Common myeloid progenitor, CD34-positive (primary cell): ENCODE results near the gene PALLD.

ENCODE experiments used
- CTCF ChIA-PET: fragments of 350-600 bp; sonication (Branson Sonifier 250); formaldehyde crosslinking; loops from one replicate; lab custom pipeline; 2021; ENCODE audit warnings: antibody characterized with exemption; lab: Charles Lee
- POLR2A ChIA-PET: fragments of 350-600 bp; sonication (Branson Sonifier 250); formaldehyde crosslinking; loops from one replicate; lab custom pipeline; 2021; ENCODE audit warnings: antibody characterized with exemption; lab: Charles Lee
- DNase-seq, 3 donors: peaks; one replicate each; pipeline versions ENCODE4 v3.0.0 to v3.0.0-alpha.2; 2013
- H3K27ac ChIP-seq, 2 experiments: 1 replicate in 1 of 2; 2 replicates in 1 of 2; pipeline ENCODE4 v1.7.0; 2013; ENCODE audit warnings: inconsistent platforms in 2 of 2, low read length in 2 of 2, mild to moderate bottlenecking in 2 of 2, low read depth in 1 of 2, moderate library complexity in 1 of 2; ENCODE audit not compliant: severe bottlenecking in 2 of 2, insufficient read depth in 1 of 2, poor library complexity in 1 of 2
- H3K27me3 ChIP-seq, 5 experiments: replicated peaks in 2 of 5; 1 replicate in 3 of 5; 2 replicates in 2 of 5; pipeline versions ENCODE4 v1.6.1 to v1.7.0; 2013; ENCODE audit warnings: low read length in 4 of 5, mild to moderate bottlenecking in 2 of 5, moderate library complexity in 2 of 5, inconsistent platforms in 1 of 5; ENCODE audit not compliant: insufficient read depth in 5 of 5, control insufficient read depth in 4 of 5
- H3K36me3 ChIP-seq, 4 experiments: 1 replicate in 2 of 4; 2 replicates in 2 of 4; pipeline versions ENCODE4 v1.6.1 to v1.7.0; 2013; ENCODE audit warnings: low read length in 3 of 4, control low read depth in 1 of 4, mild to moderate bottlenecking in 1 of 4; ENCODE audit not compliant: control insufficient read depth in 4 of 4, insufficient read depth in 4 of 4
- H3K4me1 ChIP-seq, 4 experiments: 1 replicate in 3 of 4; 2 replicates in 1 of 4; pipeline versions ENCODE4 v1.6.1 to v1.7.1; 2013; ENCODE audit warnings: low read length in 3 of 4, mild to moderate bottlenecking in 3 of 4, control low read depth in 1 of 4, inconsistent platforms in 1 of 4, moderate library complexity in 1 of 4; ENCODE audit not compliant: control insufficient read depth in 4 of 4, insufficient read depth in 4 of 4; ENCODE audit errors: control extremely low read depth in 1 of 4
- H3K4me3 ChIP-seq, 7 experiments: 1 replicate in 4 of 7; 2 replicates in 3 of 7; pipeline versions ENCODE4 v1.5.1 to v1.7.0; 2013; ENCODE audit warnings: mild to moderate bottlenecking in 7 of 7, low read length in 6 of 7, moderate library complexity in 6 of 7, inconsistent platforms in 2 of 7, low read depth in 2 of 7, control low read depth in 1 of 7; ENCODE audit not compliant: insufficient read depth in 4 of 7, control insufficient read depth in 1 of 7; ENCODE audit errors: extremely low read depth in 1 of 7
- H3K9me3 ChIP-seq, 5 experiments: 1 replicate in 4 of 5; 2 replicates in 1 of 5; pipeline versions ENCODE4 v1.6.1 to v1.7.1; 2013; ENCODE audit warnings: low read length in 4 of 5, mild to moderate bottlenecking in 2 of 5, inconsistent platforms in 1 of 5, low read depth in 1 of 5, moderate library complexity in 1 of 5; ENCODE audit not compliant: control insufficient read depth in 4 of 5, insufficient read depth in 2 of 5; ENCODE audit errors: control extremely low read depth in 1 of 5
- WGBS: methylation state at CpG from one replicate; pipeline ENCODE4 v1.1.5; 2013; ENCODE audit not compliant: insufficient coverage; 5-methylcytosine and 5-hydroxymethylcytosine counted together

The PALLD gene

GRCh38 chr4:168857009-168857408 is 360.2 kb downstream of the PALLD start:
- no peak overlapping the region for H3K4me3 ChIP-seq
- H3K27ac ChIP-seq, result no peak overlapping the region
- CTCF ChIA-PET, result interaction anchor here (1.1 kb wide), 1 partner anchor 8 kb away, joined by 3 read pairs; no protein-coding TSS in a partner anchor
- no peak for DNase-seq
- peaks cover 0 to 9% (median 7%) of the 10 kb centered on the region in 4 experiments for H3K4me1 ChIP-seq
- H3K9me3 ChIP-seq, result no peaks in the 10 kb centered on the region
- WGBS, result 100% methylated on average over 3 of the region's 6 CpGs
- H3K36me3 ChIP-seq, result no peaks in the 10 kb centered on the region
- POLR2A ChIA-PET, result no interaction called here
- H3K27me3 ChIP-seq, result no peaks in the 10 kb centered on the region

- no peaks in the 10 kb centered on the region for H3K27me3 ChIP-seq
- H3K4me3 ChIP-seq, result no peak overlapping the region
- H3K36me3 ChIP-seq, result no peaks in the 10 kb centered on the region
- no peak overlapping the region for H3K27ac ChIP-seq
- 100% methylated on average over 4 of the region's 5 CpGs for WGBS
- H3K4me1 ChIP-seq, result peaks cover 0 to 9% (median 7%) of the 10 kb centered on the region in 4 experiments
- no peak for DNase-seq
- POLR2A ChIA-PET, result no interaction called here
- CTCF ChIA-PET, result interaction anchor here (1.3 kb wide), 1 partner anchor 10 kb away, joined by 3 read pairs; no protein-coding TSS in a partner anchor
- no peaks in the 10 kb centered on the region for H3K9me3 ChIP-seq
These were observed 360.9 kb downstream of the PALLD start for GRCh38 chr4:168857546-168858314.

DNA sequence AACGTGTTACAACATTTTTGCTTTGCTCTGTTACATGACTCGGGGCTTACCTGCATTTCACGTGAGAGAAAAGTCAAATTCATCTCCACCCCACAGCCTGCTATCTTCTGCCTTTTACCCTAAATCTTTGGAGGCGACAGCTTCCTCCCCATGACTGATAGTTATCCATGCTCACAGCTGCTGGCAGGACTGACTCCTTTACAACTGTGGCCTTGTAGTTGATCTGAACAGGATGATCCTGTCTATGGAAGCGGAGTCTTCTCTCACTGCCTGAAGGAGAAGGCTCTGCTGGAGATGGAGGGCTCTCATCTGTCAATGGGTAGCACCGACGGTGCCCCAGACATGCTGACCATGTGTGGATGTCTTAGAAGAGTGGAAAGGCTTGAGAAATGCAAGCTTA is 362.2 kb downstream of the PALLD start:
- CTCF ChIA-PET, result interaction anchor here (1.3 kb wide), 1 partner anchor 11 kb away, joined by 3 read pairs; no protein-coding TSS in a partner anchor
- H3K36me3 ChIP-seq, result no peaks in the 10 kb centered on the region
- WGBS, result 71% methylated on average over 2 of the region's 7 CpGs
- no peaks in the 10 kb centered on the region for H3K9me3 ChIP-seq
- H3K4me1 ChIP-seq, result no peaks in the 10 kb centered on the region
- no peak for DNase-seq
- H3K4me3 ChIP-seq, result no peak overlapping the region
- POLR2A ChIA-PET, result no interaction called here
- H3K27me3 ChIP-seq, result no peaks in the 10 kb centered on the region
- no peak overlapping the region for H3K27ac ChIP-seq

- Histone ChIP-seq H3K4me1 (no peaks in the 10 kb centered on the region), H3K27me3 (no peaks in the 10 kb centered on the region), H3K9me3 (no peaks in the 10 kb centered on the region), H3K4me3 (no peak overlapping the region), H3K27ac (no peak overlapping the region), H3K36me3 (no peaks in the 10 kb centered on the region)
- 100% methylated on average over 5 of the region's 9 CpGs for WGBS
- ChIA-PET POLR2A (no interaction called here), CTCF (no interaction called here)
- DNase-seq, result no peak
These were observed 363.2 kb downstream of the PALLD start for GRCh38 chr4:168859888-168860694.

DNA sequence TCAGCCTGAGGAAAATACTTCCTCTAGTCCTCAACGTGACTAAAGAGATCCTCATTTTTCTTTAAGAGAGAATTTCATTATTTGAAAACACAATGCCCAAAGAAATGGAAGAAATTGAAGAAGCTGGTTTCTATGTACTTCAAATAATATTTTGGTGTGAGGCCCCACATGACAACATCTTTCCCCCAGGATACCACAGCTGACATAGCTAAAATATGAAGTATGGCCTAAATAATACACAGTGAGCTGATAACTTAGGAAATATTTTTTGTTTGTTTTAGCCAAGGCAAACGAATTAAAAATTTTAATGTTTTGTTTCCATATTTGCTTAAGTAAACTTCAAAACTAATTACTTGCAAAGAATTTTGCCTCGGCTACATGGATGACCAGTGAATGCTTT is 364.0 kb downstream of the PALLD start:
- CTCF ChIA-PET, result no interaction called here
- WGBS, result no CpG with 5 or more reads among the region's 3 CpGs
- Histone ChIP-seq H3K36me3 (no peaks in the 10 kb centered on the region), H3K27ac (no peak overlapping the region), H3K4me3 (no peak overlapping the region), H3K27me3 (no peaks in the 10 kb centered on the region), H3K9me3 (no peaks in the 10 kb centered on the region), H3K4me1 (no peaks in the 10 kb centered on the region)
- DNase-seq, result no peak
- POLR2A ChIA-PET, result no interaction called here

DNA sequence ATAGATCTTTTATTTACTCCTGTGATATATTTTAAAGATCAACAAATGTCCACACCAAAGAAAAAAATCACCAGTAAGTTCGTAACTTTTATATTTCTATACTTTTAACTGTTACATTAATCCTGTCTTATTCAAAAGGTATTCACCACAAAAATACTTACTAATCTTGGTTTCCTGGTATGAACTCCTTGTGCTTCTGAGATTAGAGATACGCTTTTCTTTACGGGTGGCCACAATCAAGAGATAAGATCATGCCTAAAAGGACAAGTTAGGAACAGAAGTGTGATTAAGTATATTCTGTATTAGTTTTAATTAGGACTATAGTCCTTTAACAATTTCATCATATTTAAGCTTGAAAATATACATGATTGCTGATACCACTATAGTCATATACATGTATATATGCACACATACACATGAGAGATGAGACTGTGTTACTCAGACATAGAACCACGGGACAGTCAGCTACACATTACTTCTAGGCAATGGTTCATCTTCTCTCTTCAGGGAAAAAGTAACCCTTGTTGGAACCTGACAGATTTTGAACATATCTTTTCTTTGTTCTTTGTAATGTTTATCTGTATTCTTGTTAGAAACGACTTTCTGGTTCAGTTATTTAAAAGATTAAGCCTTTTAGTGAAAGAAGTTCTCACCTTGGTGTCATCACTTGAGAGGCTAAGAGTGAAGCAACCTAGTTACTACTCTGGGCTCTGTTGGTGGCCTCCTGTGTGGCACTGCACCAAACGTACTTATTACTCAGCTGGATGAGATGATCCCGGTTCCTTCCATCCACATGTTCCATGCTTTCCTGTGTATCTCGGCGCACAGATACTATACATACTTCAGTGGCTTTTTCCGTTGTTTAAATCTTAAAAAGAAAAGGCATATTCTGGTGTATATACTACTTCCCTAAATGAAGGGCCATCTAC is 367.1 kb downstream of the PALLD start:
- H3K4me3 ChIP-seq, result no peak overlapping the region
- no peaks in the 10 kb centered on the region for H3K4me1 ChIP-seq
- ChIA-PET CTCF (interaction anchor here (0.9 kb wide), 2 partner anchors 10 to 279 kb away, joined by 3 to 4 read pairs; no protein-coding TSS in a partner anchor), POLR2A (no interaction called here)
- no peak overlapping the region for H3K27ac ChIP-seq
- WGBS, result 95% methylated on average over 4 of the region's 10 CpGs
- no peaks in the 10 kb centered on the region for H3K36me3 ChIP-seq
- no peaks in the 10 kb centered on the region for H3K9me3 ChIP-seq
- no peaks in the 10 kb centered on the region for H3K27me3 ChIP-seq
- DNase-seq, result no peak
